GM21786 (cell line): Measurements from ENCODE around the gene ESYT3.
"Not testable (repeated sequence)": the region's sequence is repeated elsewhere in the genome, so short reads cannot be mapped to it uniquely, and the experiment has no call there.

Experiments
- ATAC-seq: cut with Tn5 transposase; IDR thresholded peaks from one replicate; pipeline ENCODE4 v1.9.1; 2021; ENCODE audit not compliant: unreplicated experiment

ESYT3 gene

DNA sequence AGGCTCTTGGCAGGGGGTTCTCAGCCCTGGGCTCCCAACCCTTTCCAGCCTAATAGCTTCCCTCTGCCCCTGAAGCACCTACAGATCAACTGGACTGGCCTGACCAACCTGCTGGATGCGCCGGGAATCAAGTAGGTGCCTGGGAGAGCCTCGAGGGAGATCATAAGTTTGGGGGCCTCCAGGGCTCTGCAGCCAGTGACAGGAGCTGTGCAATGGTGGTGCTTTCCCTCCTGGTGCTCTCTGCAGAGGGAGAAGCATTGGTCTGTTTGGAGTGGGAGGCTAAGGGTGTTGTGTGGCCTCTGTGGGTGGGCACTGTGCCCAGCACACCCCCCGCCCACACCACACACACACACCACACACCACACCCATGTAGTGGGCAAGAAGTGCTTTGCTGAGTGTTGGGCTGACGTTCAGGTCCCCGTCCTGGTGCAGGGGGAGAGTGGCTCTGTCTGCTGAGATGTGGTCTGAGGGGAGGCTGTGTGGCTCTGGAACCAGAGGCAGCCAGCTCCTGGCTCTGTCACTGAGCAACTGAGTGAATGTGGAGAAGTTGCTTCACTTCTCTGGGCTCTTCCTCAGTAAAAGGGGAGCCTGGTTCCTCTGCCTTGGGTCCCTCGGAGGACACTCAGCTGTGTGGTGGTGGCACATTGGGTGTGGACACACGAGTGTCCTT lies 26.3 kb downstream of the ESYT3 start:
- no peak for ATAC-seq

GRCh38 chr3:138461246-138461645 lies 26.8 kb downstream of the ESYT3 start:
- no peak for ATAC-seq

GRCh38 chr3:138461896-138462295 lies 27.5 kb downstream of the ESYT3 start:
- ATAC-seq = no peak

DNA sequence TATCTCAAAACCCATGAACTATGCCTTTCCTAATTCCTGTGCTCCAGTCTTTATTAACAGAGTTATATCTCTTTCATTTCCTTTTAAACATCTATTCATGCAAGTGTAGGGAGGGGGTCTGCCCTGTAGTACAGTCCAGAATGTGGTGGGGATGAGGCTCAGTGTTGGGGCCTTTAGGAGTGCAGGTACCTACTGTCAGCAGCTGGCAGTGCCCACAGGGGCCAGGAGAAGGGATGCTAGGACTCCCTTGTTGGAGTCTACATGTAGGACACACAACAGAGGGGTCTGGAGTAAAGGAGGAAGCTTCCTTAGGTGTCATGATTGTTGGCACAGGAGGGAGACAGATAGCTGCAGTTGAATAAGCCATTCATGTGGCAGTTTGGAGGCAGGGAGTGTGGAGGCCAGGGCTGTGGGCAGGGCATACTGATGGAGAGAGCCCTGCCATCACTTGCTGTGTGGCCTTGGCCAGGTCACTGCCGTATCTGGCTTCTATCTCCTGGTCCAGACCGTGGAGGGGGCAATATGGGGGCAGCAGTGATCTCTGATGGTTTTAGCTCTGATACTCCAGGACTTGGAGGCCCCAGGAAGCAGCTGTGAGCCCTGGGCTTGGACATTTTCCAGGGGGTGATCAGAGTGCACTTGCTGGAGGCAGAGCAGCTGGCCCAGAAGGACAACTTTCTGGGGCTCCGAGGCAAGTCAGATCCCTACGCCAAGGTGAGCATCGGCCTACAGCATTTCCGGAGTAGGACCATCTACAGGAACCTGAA lies 29.5 kb downstream of the ESYT3 start:
- no peak for ATAC-seq

DNA sequence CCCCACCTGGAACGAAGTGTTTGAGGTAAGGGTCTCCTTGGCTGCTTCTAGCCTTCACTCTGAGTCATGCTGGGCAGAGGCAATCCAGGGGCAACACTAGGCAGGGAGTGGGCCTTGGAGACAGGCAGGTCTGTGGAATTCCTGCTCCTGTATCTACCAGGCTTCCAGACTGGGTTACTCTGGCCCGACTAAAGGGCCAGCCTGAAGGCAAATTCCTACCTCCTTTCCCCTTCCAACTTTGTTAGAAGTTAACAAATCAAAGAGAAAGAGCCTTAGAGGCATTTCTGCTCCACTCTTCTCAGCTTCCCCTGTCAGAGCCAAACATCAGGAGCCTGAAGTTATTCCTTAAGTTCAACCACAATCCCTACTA lies 30.1 kb downstream of the ESYT3 start:
- ATAC-seq = no peak

GRCh38 chr3:138465451-138465850 lies 31.0 kb downstream of the ESYT3 start:
- ATAC-seq = no peak

GRCh38 chr3:138465925-138466324 lies 31.5 kb downstream of the ESYT3 start:
- no peak for ATAC-seq

GRCh38 chr3:138467931-138468330 lies 33.5 kb downstream of the ESYT3 start:
- ATAC-seq = no peak

- no peak for ATAC-seq
Observed at GRCh38 chr3:138468451-138468850, 34.0 kb downstream of the ESYT3 start.

GRCh38 chr3:138468886-138469285 lies 34.5 kb downstream of the ESYT3 start:
- no peak for ATAC-seq

DNA sequence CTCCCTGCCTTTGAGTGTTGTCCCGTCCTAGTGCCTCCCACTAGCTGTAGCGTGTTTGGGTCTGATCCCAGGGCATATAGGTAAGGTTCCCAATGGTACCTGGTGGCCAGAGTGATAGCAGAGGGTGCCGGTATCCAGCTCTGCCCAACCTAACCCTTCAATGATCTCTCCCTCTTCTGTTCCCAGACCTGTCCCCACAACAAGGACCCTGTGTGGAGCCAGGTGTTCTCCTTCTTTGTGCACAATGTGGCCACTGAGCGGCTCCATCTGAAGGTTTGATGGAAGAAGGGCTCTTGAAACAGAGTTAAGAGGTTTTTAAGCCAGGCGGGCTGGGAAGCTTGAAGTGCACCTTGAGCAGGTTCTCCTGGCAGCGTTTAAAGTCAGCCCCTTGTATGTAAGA lies 35.5 kb downstream of the ESYT3 start:
- ATAC-seq = no peak

DNA sequence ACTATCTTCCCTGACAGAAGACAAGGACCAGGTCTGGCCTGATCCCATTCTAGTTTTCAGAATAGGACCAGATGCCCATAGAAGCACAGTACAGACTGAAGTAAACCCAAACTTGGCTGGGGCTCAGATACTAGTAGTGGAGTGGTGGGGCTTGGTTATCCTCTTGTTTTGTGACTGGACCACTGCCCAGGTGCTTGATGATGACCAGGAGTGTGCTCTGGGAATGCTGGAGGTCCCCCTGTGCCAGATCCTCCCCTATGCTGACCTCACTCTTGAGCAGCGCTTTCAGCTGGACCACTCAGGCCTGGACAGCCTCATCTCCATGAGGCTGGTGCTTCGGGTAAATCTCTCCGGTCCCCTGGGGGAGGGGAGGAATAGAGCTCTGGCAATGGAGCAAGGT lies 36.3 kb downstream of the ESYT3 start:
- no peak for ATAC-seq

DNA sequence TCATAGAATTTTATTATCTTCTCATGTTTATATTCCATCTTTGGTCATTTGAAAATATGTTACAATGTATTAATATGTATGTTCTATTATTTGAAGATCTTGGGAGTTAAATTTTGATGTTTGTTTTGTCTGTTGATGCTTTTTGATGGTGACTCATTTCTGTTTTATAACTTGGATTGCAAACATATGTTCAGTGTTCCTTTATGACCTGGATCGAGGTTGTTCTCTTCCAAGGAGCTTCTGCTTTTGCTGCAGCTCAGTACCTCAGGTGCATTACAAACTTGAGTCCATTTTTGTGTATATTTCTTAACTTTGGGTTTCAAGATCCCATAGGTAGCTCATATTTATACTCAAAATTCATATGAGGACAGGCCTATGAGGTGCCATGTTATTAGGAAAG lies 37.1 kb downstream of the ESYT3 start:
- no peak for ATAC-seq

- ATAC-seq = no peak
Observed at GRCh38 chr3:138472141-138472825, 37.9 kb downstream of the ESYT3 start.

DNA sequence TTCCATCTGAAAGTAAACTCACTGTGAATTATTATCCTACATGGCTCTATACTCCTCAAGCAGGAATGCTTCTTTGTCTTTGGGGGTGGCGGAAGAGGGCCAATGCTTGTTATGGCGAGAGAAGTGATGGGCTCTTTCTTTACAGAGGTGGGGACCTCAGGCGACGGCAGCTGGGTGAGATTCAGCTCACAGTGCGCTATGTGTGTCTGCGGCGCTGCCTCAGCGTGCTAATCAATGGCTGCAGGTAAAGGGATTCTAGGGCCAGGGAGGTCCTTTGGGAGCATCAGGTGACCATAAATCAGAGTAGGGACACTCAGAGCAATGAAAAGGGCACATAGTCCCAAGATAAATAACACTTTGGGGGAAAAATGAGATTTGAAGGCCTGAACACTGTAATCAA lies 39.0 kb downstream of the ESYT3 start:
- ATAC-seq = no peak

DNA sequence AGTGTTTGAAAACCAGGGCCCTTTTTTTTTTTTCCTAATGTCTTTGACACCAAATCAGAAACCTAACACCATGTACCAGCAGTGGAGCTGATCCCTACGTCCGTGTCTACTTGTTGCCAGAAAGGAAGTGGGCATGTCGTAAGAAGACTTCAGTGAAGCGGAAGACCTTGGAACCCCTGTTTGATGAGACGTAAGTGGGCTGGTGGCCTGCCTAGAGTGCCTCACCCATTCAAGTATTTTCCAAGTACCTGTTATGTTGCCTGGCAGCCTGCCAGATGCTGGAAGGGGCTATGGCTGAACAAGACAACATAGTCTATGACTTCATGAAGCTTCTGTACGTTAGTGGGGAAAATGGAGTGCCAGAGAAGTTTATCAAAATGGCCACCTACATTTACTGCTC lies 39.7 kb downstream of the ESYT3 start:
- ATAC-seq = no peak

DNA sequence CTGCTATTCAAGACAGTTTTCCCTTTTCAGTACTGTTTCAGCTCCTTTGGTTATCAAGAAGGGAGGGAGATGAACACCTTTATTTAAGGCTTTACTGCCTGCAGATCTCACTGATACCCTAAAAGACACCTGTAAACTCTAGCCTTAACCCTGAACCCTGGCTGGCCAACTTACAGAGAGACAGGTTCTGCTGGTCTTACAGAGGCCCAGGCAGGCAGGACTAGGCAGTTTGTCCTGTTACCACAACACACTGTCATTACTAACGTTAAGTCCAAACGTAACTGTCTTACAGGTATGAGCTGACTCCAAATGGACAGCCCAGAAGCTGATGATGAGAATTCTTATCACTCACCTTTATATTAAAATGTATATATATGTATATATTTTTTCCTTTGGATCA lies 42.1 kb downstream of the ESYT3 start:
- no peak for ATAC-seq

- no peak for ATAC-seq
Observed at GRCh38 chr3:138477120-138477519, 42.7 kb downstream of the ESYT3 start.

DNA sequence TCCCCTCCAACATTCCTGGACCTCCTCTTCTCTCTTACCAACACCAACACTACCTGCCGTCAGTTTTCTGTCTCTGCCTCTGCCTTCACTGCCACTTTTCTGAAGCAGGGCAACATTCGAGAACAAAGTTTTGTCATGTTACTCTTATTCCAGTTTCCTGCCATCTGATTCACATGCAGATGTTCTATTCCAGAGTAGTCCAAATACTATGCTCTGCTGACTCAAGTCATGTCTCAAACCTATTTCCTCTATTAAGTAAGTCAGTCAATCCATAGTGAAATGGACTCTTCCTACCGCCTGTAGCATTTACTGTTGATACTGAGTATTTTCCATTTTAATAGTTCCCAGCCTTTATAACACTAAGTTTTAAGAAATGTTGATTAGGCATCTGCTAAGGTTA lies 43.4 kb downstream of the ESYT3 start:
- no peak for ATAC-seq

DNA sequence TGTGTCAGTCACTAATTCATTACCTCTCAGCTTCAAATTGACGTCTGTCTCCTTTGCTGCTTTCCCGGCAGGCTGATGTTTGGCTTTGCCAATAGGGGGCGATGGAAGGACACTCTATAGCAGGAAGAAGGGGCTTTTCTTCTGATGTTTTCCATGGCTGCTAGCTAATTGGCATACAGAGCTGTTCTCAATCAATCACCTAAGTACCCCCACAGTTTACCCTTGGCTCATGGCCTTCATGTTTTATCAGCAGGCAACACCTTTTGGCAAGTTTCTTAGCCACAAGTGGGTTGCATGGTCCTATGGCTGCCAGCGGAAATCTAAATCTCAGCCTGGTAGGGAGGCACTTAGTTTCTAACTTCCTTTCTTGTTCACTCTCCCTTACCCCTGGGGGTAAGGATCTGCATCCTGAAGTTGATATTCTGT lies 45.0 kb downstream of the ESYT3 start:
- no peak for ATAC-seq

- not testable (repeated sequence) for ATAC-seq
Observed at GRCh38 chr3:138484672-138485071, 50.3 kb downstream of the ESYT3 start.

GRCh38 chr3:138486580-138486979 lies 52.2 kb downstream of the ESYT3 start:
- not testable (repeated sequence) for ATAC-seq
